NOMO-1 (cell line): ENCODE measurements around the gene SLAMF7.
A peak's percentile ranks its signal among the peaks of the same experiment; 100 is the strongest.
"Not testable (repeated sequence)": the region's sequence is repeated elsewhere in the genome, so short reads cannot be mapped to it uniquely, and the experiment has no call there.

Experiments
- DNase-seq, 2 experiments: peaks; one replicate each; lab custom pipeline; 2025; ENCODE audit not compliant: unreplicated experiment in 2 of 2; lab: John Stamatoyannopoulos, UW

The SLAMF7 gene

GRCh38 chr1:160739098-160739511 is at the start of gene SLAMF7:
Gene SLAMF7 (plus strand): TSS chr1:160739247. CDS start chr1:160739302, 55 bp downstream.
- peak; percentile 71 to 93 for DNase-seq

- DNase-seq = not testable (repeated sequence)
These were observed 46.7 kb upstream of the SLAMF7 start for GRCh38 chr1:160692390-160692789.

- DNase-seq = no peak
These were observed 36.9 kb upstream of the SLAMF7 start for GRCh38 chr1:160702100-160702499.

- peak; percentile 61 to 82 for DNase-seq
These were observed 34.8 kb upstream of the SLAMF7 start for GRCh38 chr1:160704250-160704649.

- peak; percentile 71 to 85 for DNase-seq
These were observed 33.8 kb upstream of the SLAMF7 start for GRCh38 chr1:160705212-160705621.

- DNase-seq = no peak
These were observed 33.3 kb upstream of the SLAMF7 start for GRCh38 chr1:160705742-160706141.

- DNase-seq = peak in 1 of 2 experiments; percentile 46
These were observed 32.4 kb upstream of the SLAMF7 start for GRCh38 chr1:160706526-160707235.

- DNase-seq = peak in 1 of 2 experiments; percentile 42
These were observed 31.6 kb upstream of the SLAMF7 start for GRCh38 chr1:160707236-160708064.

GRCh38 chr1:160708118-160708517 is 30.9 kb upstream of the SLAMF7 start:
- peak; percentile 65 to 96 for DNase-seq

GRCh38 chr1:160708801-160709200 is 30.2 kb upstream of the SLAMF7 start:
- no peak for DNase-seq

GRCh38 chr1:160709715-160710114 is 29.3 kb upstream of the SLAMF7 start:
- no peak for DNase-seq

- DNase-seq = no peak
These were observed 28.4 kb upstream of the SLAMF7 start for GRCh38 chr1:160710517-160711252.

GRCh38 chr1:160711276-160711601 is 27.8 kb upstream of the SLAMF7 start:
- DNase-seq = no peak

GRCh38 chr1:160711602-160712311 is 27.3 kb upstream of the SLAMF7 start, which contains the start of gene CD48:
Gene CD48 (minus strand): TSS chr1:160711822. CDS start chr1:160711763, 59 bp downstream.
- peak; percentile 58 to 73 for DNase-seq

GRCh38 chr1:160712525-160713080 is 26.4 kb upstream of the SLAMF7 start:
- peak in 1 of 2 experiments; percentile 56 for DNase-seq

- no peak for DNase-seq
These were observed 25.9 kb upstream of the SLAMF7 start for GRCh38 chr1:160713161-160713560.

- not testable (repeated sequence) for DNase-seq
These were observed 24.9 kb upstream of the SLAMF7 start for GRCh38 chr1:160714034-160714648.

- no peak for DNase-seq
These were observed 23.0 kb upstream of the SLAMF7 start for GRCh38 chr1:160716013-160716412.

- DNase-seq = no peak
These were observed 21.7 kb upstream of the SLAMF7 start for GRCh38 chr1:160717306-160717705.

GRCh38 chr1:160718210-160718609 is 20.8 kb upstream of the SLAMF7 start:
- DNase-seq = no peak
